NOMO-1 (cell line): ENCODE data around the gene ANXA3.
"Not testable (repeated sequence)": the region's sequence is repeated elsewhere in the genome, so short reads cannot be mapped to it uniquely, and the experiment has no call there.

Experiments
- DNase-seq, 2 experiments: peaks; one replicate each; lab custom pipeline; 2025; ENCODE audit not compliant: unreplicated experiment in 2 of 2; lab: John Stamatoyannopoulos, UW

ANXA3 gene

DNA sequence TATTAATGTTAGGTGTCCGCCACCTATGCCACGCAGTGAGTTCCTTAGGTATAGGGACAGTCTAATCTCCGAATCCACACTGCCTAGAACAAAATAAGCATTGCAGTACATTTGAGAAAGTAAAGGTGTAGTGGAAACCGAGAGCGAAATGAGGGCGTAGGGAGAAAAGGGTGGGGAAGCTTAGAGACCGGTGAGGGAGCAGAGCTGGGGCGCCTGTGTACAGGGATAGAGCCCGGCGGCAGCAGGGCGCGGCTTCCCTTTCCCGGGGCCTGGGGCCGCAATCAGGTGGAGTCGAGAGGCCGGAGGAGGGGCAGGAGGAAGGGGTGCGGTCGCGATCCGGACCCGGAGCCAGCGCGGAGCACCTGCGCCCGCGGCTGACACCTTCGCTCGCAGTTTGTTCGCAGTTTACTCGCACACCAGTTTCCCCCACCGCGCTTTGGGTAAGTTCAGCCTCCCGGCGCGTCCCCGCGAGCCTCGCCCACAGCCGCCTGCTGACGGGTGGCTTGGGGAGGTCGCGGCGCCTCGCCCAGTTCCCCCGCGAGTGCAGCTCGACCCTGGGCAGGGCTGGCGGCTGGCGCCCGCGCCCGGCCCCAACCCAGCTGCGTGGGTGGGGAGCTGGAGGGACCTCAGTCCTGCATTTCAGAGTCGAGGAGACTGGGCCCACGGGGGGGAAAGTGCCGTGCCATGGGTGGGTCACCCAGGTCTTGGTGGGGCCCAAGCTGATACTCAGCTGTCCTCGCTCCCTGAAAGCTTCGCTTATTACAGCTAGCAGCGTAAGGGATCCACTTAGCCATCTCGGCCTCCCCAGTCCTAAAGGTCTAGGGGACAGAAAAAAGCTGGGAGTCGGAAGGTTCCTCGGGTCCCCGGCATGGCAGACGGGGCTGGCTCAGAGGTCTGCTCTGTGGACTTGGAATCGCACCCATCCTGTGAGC lies at the start of gene ANXA3:
ANXA3 (plus strand) TSS at position 351 of the 932 bp plus-strand sequence. CDS start 2,704 bp downstream, outside the sequence.
- no peak for DNase-seq

GRCh38 chr4:78506260-78506659 lies 45.3 kb upstream of the ANXA3 start:
- DNase-seq, result not testable (repeated sequence)

GRCh38 chr4:78509043-78509442 lies 42.5 kb upstream of the ANXA3 start:
- no peak for DNase-seq

GRCh38 chr4:78510108-78510507 lies 41.5 kb upstream of the ANXA3 start:
- DNase-seq, result no peak

GRCh38 chr4:78510681-78511080 lies 40.9 kb upstream of the ANXA3 start:
- no peak for DNase-seq

- no peak for DNase-seq
These were observed 39.1 kb upstream of the ANXA3 start for GRCh38 chr4:78512357-78512920.

- no peak for DNase-seq
These were observed 38.1 kb upstream of the ANXA3 start for GRCh38 chr4:78513411-78513975.

GRCh38 chr4:78517050-78517652 lies 34.4 kb upstream of the ANXA3 start:
- DNase-seq, result peak in 1 of 2 experiments; percentile 4

DNA sequence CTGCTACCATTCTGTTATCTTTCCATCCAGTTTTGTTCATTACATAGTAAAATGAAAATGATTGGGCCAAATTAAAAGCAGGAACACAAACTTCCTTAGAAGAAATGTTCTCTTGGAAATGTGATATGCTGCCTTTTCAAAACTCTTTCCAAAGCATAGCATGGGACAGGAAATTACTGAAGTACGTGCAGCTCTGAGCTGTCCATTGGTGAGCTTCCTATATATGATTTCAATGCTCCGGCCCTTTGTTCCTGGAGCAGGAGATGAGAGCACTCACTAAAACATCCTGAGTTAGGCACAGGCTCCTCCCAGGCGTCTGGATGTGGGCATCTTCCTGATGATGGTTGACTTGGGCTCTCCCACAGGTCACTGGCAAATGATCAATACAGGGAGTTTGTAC lies 33.0 kb upstream of the ANXA3 start:
- no peak for DNase-seq

DNA sequence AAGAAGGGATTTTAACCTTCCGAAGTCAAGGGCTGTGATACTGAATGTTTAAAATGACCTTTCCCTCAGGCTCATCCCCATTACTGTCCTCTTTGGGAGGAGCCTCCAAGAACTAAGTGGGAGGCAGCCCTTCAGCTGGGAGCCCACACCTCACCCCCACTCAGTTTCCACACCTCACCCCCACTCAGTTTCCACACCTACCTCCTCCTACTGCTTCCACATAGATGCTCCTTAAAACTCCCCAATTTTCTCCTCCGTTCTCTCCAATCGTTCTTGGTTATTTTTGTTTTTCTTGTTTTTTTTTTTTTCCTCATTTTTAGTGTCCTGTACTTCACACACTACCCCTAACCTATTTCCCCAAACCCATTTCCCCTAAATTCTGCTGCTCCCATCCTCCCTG lies 31.6 kb upstream of the ANXA3 start:
- no peak for DNase-seq

DNA sequence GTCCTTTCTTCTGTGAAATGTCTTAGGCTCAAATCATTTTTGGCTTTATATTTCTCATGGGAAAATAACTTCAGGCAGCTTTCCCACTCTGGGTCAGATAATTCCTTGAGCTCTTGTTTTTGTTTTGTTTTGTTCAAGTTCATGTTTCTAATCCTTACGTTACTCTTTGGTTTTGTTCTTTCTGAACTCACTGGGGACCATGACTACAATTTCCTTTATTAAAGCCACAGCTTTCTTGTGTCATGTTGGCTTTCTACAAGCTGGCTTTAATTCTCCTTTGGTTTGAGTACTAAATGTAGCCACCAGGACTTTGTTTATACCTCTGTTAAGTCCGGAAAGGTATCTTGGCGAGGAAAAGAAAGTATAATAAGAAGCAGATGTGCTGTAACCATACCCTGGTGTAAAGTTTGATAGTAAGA lies 30.8 kb upstream of the ANXA3 start:
- DNase-seq, result no peak

DNA sequence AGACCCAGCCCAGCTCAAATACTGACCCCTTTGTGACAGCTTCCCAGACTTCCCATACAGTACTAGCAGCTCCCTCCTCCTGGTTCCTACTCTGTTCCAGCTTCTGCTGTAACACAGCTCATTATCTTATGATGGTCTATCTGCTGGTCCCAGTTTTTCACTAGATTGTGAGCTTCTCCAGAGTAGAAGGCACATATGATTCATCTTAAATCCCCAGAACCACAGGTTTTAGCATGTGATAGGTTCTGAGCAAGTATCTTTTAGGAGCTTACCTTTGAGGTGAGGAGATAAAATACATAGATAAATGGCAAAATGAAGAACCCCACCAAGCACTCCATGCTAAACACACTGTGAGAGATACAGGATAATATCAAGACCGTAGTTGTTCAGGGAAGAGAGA lies 27.6 kb upstream of the ANXA3 start:
- no peak for DNase-seq

GRCh38 chr4:78525559-78525958 lies 26.0 kb upstream of the ANXA3 start:
- no peak for DNase-seq

GRCh38 chr4:78527103-78527502 lies 24.5 kb upstream of the ANXA3 start:
- DNase-seq, result no peak

- DNase-seq, result no peak
These were observed 24.0 kb upstream of the ANXA3 start for GRCh38 chr4:78527555-78527954.

DNA sequence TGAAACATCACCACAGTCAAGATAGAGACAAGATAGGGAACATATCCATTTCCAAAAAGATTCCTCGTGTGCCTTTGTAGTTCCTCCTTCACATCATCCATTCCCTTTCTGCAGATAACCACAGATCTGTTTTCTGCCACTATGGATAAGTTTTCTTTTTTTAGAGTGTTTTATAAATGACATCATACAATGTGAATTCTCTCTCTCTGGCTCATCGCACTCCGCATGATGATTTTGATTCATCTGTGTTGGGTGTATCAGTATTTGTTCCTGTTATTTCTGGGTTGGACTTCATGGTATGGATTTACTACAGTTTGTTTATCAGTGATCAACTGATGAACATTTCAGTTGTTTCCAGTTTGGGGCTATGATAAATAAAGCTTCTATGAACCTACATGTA lies 23.2 kb upstream of the ANXA3 start:
- DNase-seq, result no peak

DNA sequence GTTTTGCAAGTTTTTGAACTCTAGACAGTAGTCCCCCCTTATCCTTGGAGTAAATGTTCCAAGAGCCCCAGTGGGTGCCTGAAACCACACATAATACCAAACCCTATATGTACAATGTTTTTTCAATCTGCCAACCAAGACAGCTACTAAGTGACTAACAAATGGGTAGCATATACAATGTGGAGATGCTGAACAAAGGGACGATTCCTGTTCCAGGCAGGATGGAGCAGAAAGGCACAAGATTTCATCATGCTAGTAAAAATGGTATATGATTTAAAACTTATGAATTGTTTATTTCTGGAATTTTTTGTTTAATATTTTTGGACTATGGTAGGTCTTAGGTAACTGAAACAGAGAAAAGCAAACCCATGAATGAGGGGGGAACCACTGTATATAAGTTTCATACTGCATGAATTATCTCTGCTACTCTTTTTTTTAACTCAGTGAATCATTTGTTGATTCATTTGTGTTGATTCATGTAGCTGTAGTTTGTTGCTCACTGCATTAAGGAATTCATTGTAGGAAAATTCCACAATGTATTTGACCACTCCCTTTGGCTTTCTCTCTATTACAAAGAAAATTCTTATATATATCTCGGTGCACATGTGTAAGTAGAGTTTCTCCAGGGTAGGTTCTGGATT lies 21.9 kb upstream of the ANXA3 start:
- DNase-seq, result no peak

GRCh38 chr4:78532046-78532445 lies 19.5 kb upstream of the ANXA3 start:
- DNase-seq, result no peak

GRCh38 chr4:78533854-78534253 lies 17.7 kb upstream of the ANXA3 start:
- DNase-seq, result no peak

DNA sequence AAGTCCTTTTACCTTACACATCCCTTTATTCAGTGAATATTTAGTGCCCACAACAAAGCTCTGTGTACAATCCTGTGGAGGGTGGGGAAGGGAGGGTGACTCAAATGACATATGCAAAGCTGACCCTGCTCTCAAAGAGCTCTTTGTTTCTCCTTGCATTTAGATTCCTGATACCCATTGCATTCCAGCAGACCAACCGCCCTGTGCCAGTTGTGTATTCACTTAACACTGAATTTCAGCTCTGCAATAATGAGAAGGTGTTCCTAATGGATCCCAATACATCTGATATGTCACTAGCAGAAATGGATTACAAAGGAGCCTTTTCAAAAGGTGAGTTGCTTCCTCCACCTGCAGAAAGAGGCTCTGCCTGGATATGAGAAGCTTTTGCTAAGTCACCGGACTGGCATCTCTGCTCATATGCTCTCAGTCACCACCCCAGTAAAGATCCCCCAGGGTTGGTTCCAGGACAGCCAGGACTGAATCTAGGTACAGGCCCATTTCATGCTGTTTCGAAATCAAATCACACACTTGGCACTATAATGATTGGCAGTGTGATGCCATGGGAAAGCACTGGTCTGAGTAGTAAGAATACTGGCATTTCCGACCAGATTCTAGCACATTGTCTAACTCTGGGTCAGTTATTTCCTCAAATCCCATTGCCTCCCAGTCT lies 17.1 kb upstream of the ANXA3 start:
- DNase-seq, result no peak
